ENCODE measurements around the gene SDK2. TPM values are rescaled to one million over a fixed set of nuclear protein-coding genes. Genes with fewer than 3 reads are reported as not detected.

Gene SDK2
- polyA plus RNA-seq, 1 of the 3 experiments (the other 2 are of a cell fraction) = 0.02 TPM

DNA sequence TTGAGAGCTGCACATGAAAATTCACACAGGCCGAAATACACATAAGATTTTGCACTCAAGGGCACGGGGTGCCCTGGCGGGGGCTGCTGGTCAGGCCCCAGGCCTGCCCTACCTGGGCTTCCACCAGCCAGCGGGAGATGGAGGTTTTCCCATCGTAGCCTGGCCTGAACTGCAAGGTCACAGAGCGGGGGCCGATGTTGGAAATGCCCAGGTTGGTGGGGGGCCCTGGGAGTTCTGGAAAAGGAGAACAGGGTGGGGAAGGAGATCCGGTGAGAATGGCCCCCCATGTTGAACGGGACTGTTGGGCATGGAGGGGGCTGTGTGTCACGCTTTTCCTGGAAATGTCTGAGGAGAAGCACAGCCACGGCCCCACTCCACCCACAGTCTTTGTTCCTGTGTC lies 245.2 kb downstream of the SDK2 start:
- WGBS (ENCODE audit: low lambda C conversion rate) = 47% methylated on average over 9 of the region's 11 CpGs
- H3K9me2 ChIP-seq = no peaks in the 10 kb centered on the region
- CTCF ChIA-PET = interaction anchor here (1.5 to 2.6 kb wide), 3 partner anchors 19 to 30 kb away, joined by 5 to 9 read pairs (median 8); no protein-coding TSS in a partner anchor

More for the DNA sequence above, 245.2 kb downstream of the SDK2 start:
- H3K4me2 ChIP-seq = no peak overlapping the region
- H3K27me3 ChIP-seq (ENCODE audit: insufficient read depth) = peaks cover 16% of the 10 kb centered on the region; the same call in 1 of the 2 replicates
- no peak overlapping the region for H3K9ac ChIP-seq
- H4K20me1 ChIP-seq (ENCODE audit: insufficient read depth) = no peaks in the 10 kb centered on the region
- no peaks in the 10 kb centered on the region for H3K36me3 ChIP-seq (replicated peaks in 1 of 2; ENCODE audit: control insufficient read depth in 1 of 2, insufficient read depth in 2 of 2, low read length in 1 of 2)
- H3K9me3 ChIP-seq = no peaks in the 10 kb centered on the region
- TF ChIP-seq RXRA (IDR thresholded peaks at IDR 0.05; ENCODE audit: borderline replicate concordance, low read depth) (no peak), EP300 (IDR thresholded peaks at IDR 0.05; ENCODE audit: borderline replicate concordance in 1 of 2, low read depth in 1 of 2, low read length in 1 of 2) (no peak), TAF1 (IDR thresholded peaks at IDR 0.05; ENCODE audit: borderline replicate concordance, low read depth, low read length) (no peak), SIN3A (IDR thresholded peaks at IDR 0.05; ENCODE audit: borderline replicate concordance, low read depth, low read length) (no peak), POLR2AphosphoS5 (IDR thresholded peaks at IDR 0.05; ENCODE audit: low read depth, low read length) (no peak), RCOR1 (IDR thresholded peaks at IDR 0.05; ENCODE audit: low read length) (no peak), GABPA (IDR thresholded peaks at IDR 0.05; ENCODE audit: low read depth) (no peak), TCF12 (IDR thresholded peaks at IDR 0.05) (no peak), USF1 (IDR thresholded peaks at IDR 0.05; ENCODE audit: borderline replicate concordance, low read depth) (no peak), RAD21 (IDR thresholded peaks at IDR 0.05; ENCODE audit: low read length) (no peak), YY1 (IDR thresholded peaks at IDR 0.05; ENCODE audit: low read depth) (no peak), GATA2 (CRISPR knock-in tag; IDR thresholded peaks at IDR 0.05) (no peak), FOXM1 (IDR thresholded peaks at IDR 0.05; ENCODE audit: low read depth) (no peak), IRF3 (IDR thresholded peaks at IDR 0.05; ENCODE audit: low read depth, low read length) (no peak)
- TF ChIP-seq, protein P1, sequence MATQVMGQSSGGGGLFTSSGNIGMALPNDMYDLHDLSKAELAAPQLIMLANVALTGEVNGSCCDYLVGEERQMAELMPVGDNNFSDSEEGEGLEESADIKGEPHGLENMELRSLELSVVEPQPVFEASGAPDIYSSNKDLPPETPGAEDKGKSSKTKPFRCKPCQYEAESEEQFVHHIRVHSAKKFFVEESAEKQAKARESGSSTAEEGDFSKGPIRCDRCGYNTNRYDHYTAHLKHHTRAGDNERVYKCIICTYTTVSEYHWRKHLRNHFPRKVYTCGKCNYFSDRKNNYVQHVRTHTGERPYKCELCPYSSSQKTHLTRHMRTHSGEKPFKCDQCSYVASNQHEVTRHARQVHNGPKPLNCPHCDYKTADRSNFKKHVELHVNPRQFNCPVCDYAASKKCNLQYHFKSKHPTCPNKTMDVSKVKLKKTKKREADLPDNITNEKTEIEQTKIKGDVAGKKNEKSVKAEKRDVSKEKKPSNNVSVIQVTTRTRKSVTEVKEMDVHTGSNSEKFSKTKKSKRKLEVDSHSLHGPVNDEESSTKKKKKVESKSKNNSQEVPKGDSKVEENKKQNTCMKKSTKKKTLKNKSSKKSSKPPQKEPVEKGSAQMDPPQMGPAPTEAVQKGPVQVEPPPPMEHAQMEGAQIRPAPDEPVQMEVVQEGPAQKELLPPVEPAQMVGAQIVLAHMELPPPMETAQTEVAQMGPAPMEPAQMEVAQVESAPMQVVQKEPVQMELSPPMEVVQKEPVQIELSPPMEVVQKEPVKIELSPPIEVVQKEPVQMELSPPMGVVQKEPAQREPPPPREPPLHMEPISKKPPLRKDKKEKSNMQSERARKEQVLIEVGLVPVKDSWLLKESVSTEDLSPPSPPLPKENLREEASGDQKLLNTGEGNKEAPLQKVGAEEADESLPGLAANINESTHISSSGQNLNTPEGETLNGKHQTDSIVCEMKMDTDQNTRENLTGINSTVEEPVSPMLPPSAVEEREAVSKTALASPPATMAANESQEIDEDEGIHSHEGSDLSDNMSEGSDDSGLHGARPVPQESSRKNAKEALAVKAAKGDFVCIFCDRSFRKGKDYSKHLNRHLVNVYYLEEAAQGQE (IDR thresholded peaks at IDR 0.05; ENCODE audit: low read depth, low read length) = no peak
- no peak overlapping the region for H2AFZ ChIP-seq (ENCODE audit: low read depth)
- POLR2A ChIA-PET = no interaction called here
- no peaks in the 10 kb centered on the region; a peak in 1 of 4 replicates for H3K4me1 ChIP-seq (ENCODE audit: control insufficient read depth in 1 of 2, insufficient read depth in 2 of 2, low read depth in 1 of 2, low read length in 1 of 2)
- no peak overlapping the region for H3K4me3 ChIP-seq (ENCODE audit: low read depth in 2 of 2, low read length in 1 of 2)
- no peaks in the 10 kb centered on the region for H3K79me2 ChIP-seq (ENCODE audit: insufficient read depth)
- H3F3A ChIP-seq (replicated peaks; ENCODE audit: insufficient read depth) = no peaks in the 10 kb centered on the region
- no peak overlapping the region for H3K27ac ChIP-seq (ENCODE audit: low read depth in 2 of 2, low read length in 1 of 2)
- no peak for DNase-seq
